ENCODE results near the gene PCNX2. TPM values are rescaled to one million over a fixed set of nuclear protein-coding genes. Genes with fewer than 3 reads are reported as not detected.

The PCNX2 gene
- total and polyA plus RNA-seq, 2 of the 8 experiments (the other 6 are each of a cell fraction or from before 2014, with no cell fraction given) = 46.1 to 57.6 TPM

DNA sequence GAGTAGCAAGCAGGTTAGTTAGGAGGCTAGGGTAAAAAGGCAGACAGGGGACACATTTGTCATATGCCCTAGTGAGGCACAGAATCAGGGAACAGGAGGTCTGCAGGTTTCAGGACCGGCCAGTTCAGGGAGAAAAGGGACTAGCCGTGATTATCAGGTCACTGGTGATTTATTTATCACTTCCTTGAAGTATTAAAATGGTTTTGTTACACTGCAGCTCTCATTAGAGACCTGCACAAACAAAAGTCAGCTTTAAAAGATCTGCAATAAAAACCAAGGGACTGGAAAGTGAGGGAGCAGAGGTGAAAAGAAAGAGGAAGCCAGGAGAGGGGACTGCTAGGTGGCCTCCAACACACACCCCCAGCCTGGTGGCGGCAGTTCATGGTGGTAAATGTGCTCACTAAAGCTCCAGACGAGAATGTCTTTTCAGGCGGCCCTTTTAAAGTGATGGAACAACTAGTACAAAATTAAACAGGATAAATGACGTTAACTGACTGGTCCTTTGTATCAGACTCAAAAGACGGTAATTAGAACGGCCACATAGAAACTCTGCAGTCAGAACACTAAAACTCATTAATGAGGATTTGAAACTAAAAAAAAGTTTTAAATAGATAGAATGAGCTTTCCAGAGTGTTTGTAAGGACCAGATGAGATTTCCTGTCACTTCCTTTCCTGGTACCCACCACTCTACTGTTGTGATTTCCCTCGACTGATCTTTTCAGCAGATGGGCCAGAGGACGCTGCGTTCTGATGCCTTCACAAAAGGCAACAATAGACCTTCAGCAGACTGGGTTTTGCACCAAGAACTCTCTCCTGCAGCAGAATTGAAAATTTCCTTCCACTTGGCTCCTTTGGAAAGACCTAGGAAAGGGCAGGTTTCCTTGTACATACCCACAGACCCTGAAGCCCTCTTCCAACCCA, 208.3 kb downstream of the PCNX2 start:
- Histone ChIP-seq H2BK12ac (ENCODE audit: low read depth, low read length) (no peak overlapping the region), H3K27ac (ENCODE audit: low read depth, low read length) (no peak overlapping the region), H3K4ac (replicated peaks; ENCODE audit: insufficient read length, low read depth, low read length) (no peak overlapping the region), H2BK15ac (ENCODE audit: low read length) (no peak overlapping the region), H3K4me3 (ENCODE audit: extremely low read depth in 1 of 4, insufficient read depth in 2 of 4, low read depth in 3 of 4, low read length in 4 of 4) (no peak overlapping the region), H2BK20ac (ENCODE audit: low read length) (no peak overlapping the region), H2BK5ac (ENCODE audit: low read depth, low read length) (no peak overlapping the region), H2BK120ac (replicated peaks; ENCODE audit: low read depth, low read length) (no peak overlapping the region), H3K18ac (ENCODE audit: extremely low read depth, low read length) (no peak overlapping the region), H3K23ac (ENCODE audit: insufficient read length) (no peak overlapping the region), H3K4me1 (replicated peaks in 1 of 4; ENCODE audit: control insufficient read depth in 3 of 4, insufficient read depth in 4 of 4, low read length in 3 of 4) (peaks cover 0 to 4% (median 0%) of the 10 kb centered on the region in 4 experiments; a peak in 2 of 7 replicates), H3K9ac (replicated peaks in 1 of 4; ENCODE audit: extremely low read depth in 1 of 4, low read depth in 3 of 4, low read length in 3 of 4) (no peak overlapping the region), H4K8ac (ENCODE audit: extremely low read depth, insufficient read depth, low read length) (no peak overlapping the region; the same call in 1 of the 2 replicates), H3K79me2 (ENCODE audit: control insufficient read depth in 1 of 2, insufficient read depth in 2 of 2, low read length in 2 of 2) (no peaks in the 10 kb centered on the region), H3K9me3 (ENCODE audit: insufficient read depth in 2 of 2, low read depth in 1 of 2, low read length in 1 of 2) (no peaks in the 10 kb centered on the region), H3K27me3 (replicated peaks in 1 of 4; ENCODE audit: control insufficient read depth in 3 of 4, extremely low read depth in 1 of 4, insufficient read depth in 3 of 4, low read length in 3 of 4) (no peaks in the 10 kb centered on the region), H2AFZ (ENCODE audit: low read length) (no peak overlapping the region), H3K14ac (ENCODE audit: insufficient read length) (no peak overlapping the region), H4K20me1 (replicated peaks in 1 of 2; ENCODE audit: control insufficient read depth in 1 of 2, insufficient read depth in 2 of 2, low read length in 2 of 2) (no peaks in the 10 kb centered on the region), H3K79me1 (ENCODE audit: low read depth, low read length) (no peaks in the 10 kb centered on the region; the same call in 1 of the 2 replicates), H4K91ac (replicated peaks; ENCODE audit: insufficient read length, low read length) (no peak overlapping the region), H3K4me2 (ENCODE audit: insufficient read depth in 1 of 2, low read depth in 2 of 2, low read length in 2 of 2) (no peak overlapping the region), H3K56ac (replicated peaks; ENCODE audit: insufficient read length, low read depth, low read length) (no peak overlapping the region), H3K23me2 (ENCODE audit: low read depth, low read length) (no peaks in the 10 kb centered on the region), H3K36me3 (ENCODE audit: control insufficient read depth in 2 of 4, insufficient read depth in 4 of 4, low read length in 3 of 4) (peaks cover 0 to 11% (median 5%) of the 10 kb centered on the region in 4 experiments; a peak in 6 of 8 replicates), H4K5ac (ENCODE audit: insufficient read length, low read depth, low read length) (no peak overlapping the region), H2AK5ac (ENCODE audit: low read depth, low read length) (no peak overlapping the region)
- ChIA-PET CTCF (ENCODE audit: partially characterized antibody) (no interaction called here), POLR2A (ENCODE audit: partially characterized antibody) (interaction anchor here (1.0 kb wide), 1 partner anchor 11 kb away, joined by 3 read pairs; no protein-coding TSS in a partner anchor)
- DNase-seq (ENCODE audit: low read depth in 1 of 2, low spot score in 2 of 2) (no peak), FAIRE-seq (no peak)
- WGBS, 2 experiments (ENCODE audit: extremely low coverage in 1 of 2, insufficient coverage in 1 of 2, insufficient read length in 1 of 2, insufficient replicate concordance in 2 of 2, low coverage in 1 of 2, low lambda C conversion rate in 2 of 2, missing lambda C conversion rate in 1 of 2) = 91% methylated on average over 11 of the region's 11 CpGs; no CpG with 5 or more reads in 1 of the 2 experiments
- TF ChIP-seq GABPA (IDR thresholded peaks at IDR 0.05; ENCODE audit: borderline replicate concordance, insufficient read depth, low read length) (no peak), SAP30 (IDR thresholded peaks at IDR 0.05; ENCODE audit: insufficient read depth, insufficient replicate concordance, low read length) (no peak), CHD2 (IDR thresholded peaks at IDR 0.05; ENCODE audit: low read length) (no peak), NRF1 (IDR thresholded peaks at IDR 0.05; ENCODE audit: low read depth, low read length) (no peak), YY1 (IDR thresholded peaks at IDR 0.05; ENCODE audit: low read depth, low read length) (no peak), SP4 (IDR thresholded peaks at IDR 0.05; ENCODE audit: low read length) (no peak), EZH2 (IDR thresholded peaks at IDR 0.05; ENCODE audit: low read depth, low read length, severe bottlenecking) (no peak), EP300 (IDR thresholded peaks at IDR 0.05; ENCODE audit: borderline replicate concordance in 1 of 2, low read depth in 2 of 2, low read length in 2 of 2) (no peak), POU5F1 (IDR thresholded peaks at IDR 0.05; ENCODE audit: low read depth, low read length) (no peak), ZNF274 (IDR thresholded peaks at IDR 0.05; ENCODE audit: borderline replicate concordance, extremely low read depth, low read length) (no peak)
- TF ChIP-seq, protein P1, sequence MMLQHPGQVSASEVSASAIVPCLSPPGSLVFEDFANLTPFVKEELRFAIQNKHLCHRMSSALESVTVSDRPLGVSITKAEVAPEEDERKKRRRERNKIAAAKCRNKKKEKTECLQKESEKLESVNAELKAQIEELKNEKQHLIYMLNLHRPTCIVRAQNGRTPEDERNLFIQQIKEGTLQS (IDR thresholded peaks at IDR 0.05; ENCODE audit: insufficient read depth, low read depth, low read length) = no peak
